K562 (cell line): ENCODE measurements around the gene SSU72. TPM values are rescaled to one million over a fixed set of nuclear protein-coding genes. Genes with fewer than 3 reads are reported as not detected.

ENCODE experiments used
- ATAC-seq: fragments of 200-7000 bp; cut with Tn5 transposase; 3 replicates; pipeline ENCODE4 v1.9.1; 2020; ENCODE audit warnings: moderate library complexity
- BruUV-seq: library from RNA; stranded (reverse); fragments of 400-500 nt; replicated peaks from 2 replicates; lab custom pipeline; 2021; lab: Mats Ljungman, UMichigan
- CTCF ChIA-PET: fragments of 300-600 bp; formaldehyde crosslinking; extraction: SDS; loops from one replicate; lab custom pipeline; 2021; ENCODE audit warnings: low intra/inter-chr PET ratio; lab: Yijun Ruan, JAX
- POLR2A ChIA-PET: fragments of 300-600, 350-650 bp; sonication (Branson Sonifier 250); formaldehyde crosslinking; extraction: SDS; loops from one replicate; lab custom pipeline; 2021; ENCODE audit warnings: antibody characterized with exemption, inconsistent platforms; lab: Yijun Ruan, JAX
- DNase-seq, 4 experiments: peaks; one replicate each; pipeline versions ENCODE4 v3.0.0 to v3.0.0-alpha.2; 2011 to 2018; ENCODE audit warnings: low spot score in 3 of 4, mixed read lengths in 3 of 4; ENCODE audit errors: extremely low read depth in 1 of 4
- FAIRE-seq: peaks from 2 replicates; lab custom pipeline; 2011; peaks lifted over from hg19 to GRCh38; lab: Jason Lieb, UNC
- H2AFZ ChIP-seq: 2 replicates; pipeline ENCODE4 v1.6.0; 2011; ENCODE audit warnings: low read depth, low read length, control low read depth, inconsistent platforms
- H3K27ac ChIP-seq: fragments of 200-600 bp; 3 replicates; pipeline ENCODE4 v1.8.0; 2011; ENCODE audit warnings: low read depth, mild to moderate bottlenecking, control low read depth, inconsistent platforms, low read length, moderate library complexity, mixed read lengths; ENCODE audit errors: extremely low read depth
- H3K27me3 ChIP-seq, 2 experiments: fragments of 300-600 bp in 1 of 2; 2 replicates in 1 of 2; 3 replicates in 1 of 2; pipeline versions ENCODE4 v1.6.0 to v1.8.0; 2011; ENCODE audit warnings: inconsistent platforms in 2 of 2, low read length in 2 of 2, mild to moderate bottlenecking in 1 of 2, mixed read lengths in 1 of 2, moderate library complexity in 1 of 2; ENCODE audit not compliant: control insufficient read depth in 2 of 2, insufficient read depth in 2 of 2
- H3K36me3 ChIP-seq: fragments of 300-600 bp; 3 replicates; pipeline ENCODE4 v1.8.0; 2011; ENCODE audit warnings: mild to moderate bottlenecking, low read length, inconsistent platforms; ENCODE audit not compliant: control insufficient read depth, insufficient read depth
- H3K4me1 ChIP-seq, 2 experiments: fragments of 200-600 bp in 1 of 2; replicated peaks in 1 of 2; 2 replicates in 1 of 2; 3 replicates in 1 of 2; pipeline versions ENCODE4 v1.5.1 to v1.8.0; 2011; ENCODE audit warnings: inconsistent platforms in 2 of 2, low read length in 2 of 2, mild to moderate bottlenecking in 1 of 2, mixed read lengths in 1 of 2, moderate library complexity in 1 of 2; ENCODE audit not compliant: control insufficient read depth in 2 of 2, insufficient read depth in 2 of 2
- H3K4me2 ChIP-seq: 2 replicates; pipeline ENCODE4 v1.6.1; 2011; ENCODE audit warnings: low read length, control low read depth, inconsistent platforms, mixed read lengths; ENCODE audit not compliant: insufficient read depth
- H3K4me3 ChIP-seq: fragments of 200-600 bp; sonication (generic), shearing (Covaris generic); 2 replicates; pipeline ENCODE4 v1.5.1; 2016; ENCODE audit warnings: control low read depth, inconsistent platforms
- H3K79me2 ChIP-seq: fragments of 200-600 bp; 3 replicates; pipeline ENCODE4 v1.8.0; 2011; ENCODE audit warnings: low read length, inconsistent platforms; ENCODE audit not compliant: control insufficient read depth, insufficient read depth
- H3K9ac ChIP-seq, 2 experiments: 2 replicates each; pipeline versions ENCODE4 v1.6.0 to v1.6.1; 2011; ENCODE audit warnings: low read depth in 2 of 2, low read length in 2 of 2, control low read depth in 1 of 2, inconsistent platforms in 1 of 2, mild to moderate bottlenecking in 1 of 2, mixed read lengths in 1 of 2; ENCODE audit not compliant: insufficient read depth in 1 of 2
- H3K9me1 ChIP-seq: one replicate; pipeline ENCODE4 v1.6.0; 2011; ENCODE audit warnings: inconsistent platforms, mild to moderate bottlenecking, low read length, moderate library complexity; ENCODE audit not compliant: control insufficient read depth, insufficient read depth
- H3K9me3 ChIP-seq: replicated peaks from 2 replicates; pipeline ENCODE4 v1.5.1; 2011; ENCODE audit warnings: low read depth, low read length, inconsistent platforms; ENCODE audit not compliant: control insufficient read depth, insufficient read depth
- H4K20me1 ChIP-seq: replicated peaks from 2 replicates; pipeline ENCODE4 v1.6.1; 2011; ENCODE audit warnings: low read length, inconsistent platforms, mixed read lengths; ENCODE audit not compliant: control insufficient read depth, insufficient read depth
- ATF7 ChIP-seq: fragments of 450-650 bp; IDR thresholded peaks from 2 replicates; pipeline ENCODE4 v1.7.1; 2014; ENCODE audit warnings: mild to moderate bottlenecking, moderate library complexity
- ETS2 ChIP-seq: IDR thresholded peaks from 2 replicates; pipeline ENCODE4 v1.6.1; 2016; ENCODE audit warnings: borderline replicate concordance, missing genetic modification characterization, mild to moderate bottlenecking, moderate library complexity, missing compliant biosample characterization; ENCODE audit not compliant: poor library complexity, severe bottlenecking
- FOXO4 ChIP-seq: fragments of 450-650 bp; formaldehyde crosslinking; IDR thresholded peaks from 2 replicates; pipeline ENCODE4 v1.4.0; 2020; ENCODE audit warnings: mild to moderate bottlenecking, moderate library complexity
- MECOM ChIP-seq: fragments of 250-450 bp; sonication (Bioruptor Pico); IDR thresholded peaks from 2 replicates; pipeline ENCODE4 v1.8.0; 2022; ENCODE audit warnings: inconsistent platforms
- POLR2G ChIP-seq: fragments of 200-400 bp; formaldehyde crosslinking; IDR thresholded peaks from 2 replicates; pipeline ENCODE4 v1.6.1; 2017; ENCODE audit warnings: low read depth, mild to moderate bottlenecking, antibody characterized with exemption, low read length, moderate library complexity
- PTBP1 ChIP-seq: fragments of 200-400 bp; formaldehyde crosslinking; IDR thresholded peaks from 2 replicates; pipeline ENCODE4 v1.6.1; 2017; ENCODE audit warnings: low read depth, low read length
- RHOXF2B ChIP-seq: fragments of 250-450 bp; sonication (Bioruptor Pico); conservative IDR thresholded peaks from 2 replicates; pipeline ENCODE4 v1.5.1; 2021
- TGIF2 ChIP-seq: sonication (generic); formaldehyde crosslinking; IDR thresholded peaks from 2 replicates; pipeline ENCODE4 v1.8.1; 2022; ENCODE audit warnings: mild to moderate bottlenecking, missing genetic modification reagents, moderate library complexity
- ZNF134 ChIP-seq: fragments of 250-450 bp; sonication (Bioruptor Pico); conservative IDR thresholded peaks from 2 replicates; pipeline ENCODE4 v1.4.0; 2020
- ZNF197 ChIP-seq: fragments of 200-800 bp; sonication (Bioruptor generic); IDR thresholded peaks from 2 replicates; pipeline ENCODE4 v1.6.1; 2016; ENCODE audit warnings: low read depth, missing genetic modification characterization, missing compliant biosample characterization
- ZNF318 ChIP-seq, 2 experiments: fragments of 450-650 bp; IDR thresholded peaks; 2 replicates each; pipeline ENCODE4 v1.6.1; 2016; ENCODE audit warnings: mild to moderate bottlenecking in 2 of 2, borderline replicate concordance in 1 of 2, low read depth in 1 of 2, moderate library complexity in 1 of 2
- ZNF41 ChIP-seq: fragments of 250-450 bp; sonication (Bioruptor Pico); conservative IDR thresholded peaks from 2 replicates; pipeline ENCODE4 v1.4.0; 2020; ENCODE audit warnings: mild to moderate bottlenecking
- WGBS: fragments of 100-300 bp; shearing (Covaris generic); methylation state at CpG from one replicate; pipeline ENCODE4 v1.1.6; 2016; ENCODE audit warnings: low coverage, mixed read lengths; ENCODE audit not compliant: insufficient coverage; ENCODE audit errors: missing lambda C conversion rate; 5-methylcytosine and 5-hydroxymethylcytosine counted together
- in situ Hi-C: fragments of 300-500 bp; cut with MboI; formaldehyde crosslinking; loops from 4 replicates; pipeline ENCODE4 v1.15.0; 2018; ENCODE audit warnings: inconsistent platforms, mixed read lengths
- intact Hi-C: fragments of 100-400 bp; cut with micrococcal nuclease; formaldehyde crosslinking; loops from 2 replicates; pipeline ENCODE4 v1.14.2; 2022
- polyA plus RNA-seq, 8 experiments: library from polyadenylated mRNA; depleted of rRNA in 4 of 8; stranded (reverse) in 5 of 8; unstranded in 3 of 8; fragments of >200 nt; fragmentation: Nextera tagmentation in 2 of 8; fragmentation: Illumina TruSeq in 1 of 8; extraction: Ambion mirVana in 2 of 8; extraction: Trizol in 1 of 8; gene quantifications; 2 replicates each; pipeline versions ENCODE4 v1.2.1 to v1.2.3, GENCODE V29; 2011 to 2014; ENCODE audit warnings: inconsistent platforms in 1 of 8, missing spikeins in 1 of 8
- total RNA-seq, 7 experiments: library from RNA; depleted of rRNA in 6 of 7; stranded (reverse); fragments of >200 nt in 6 of 7; fragmentation: Illumina TruSeq in 2 of 7; extraction: Trizol in 2 of 7; gene quantifications; 2 replicates each; pipeline versions ENCODE4 v1.2.1 to v1.2.3, GENCODE V29; 2011 to 2021; ENCODE audit warnings: low replicate concordance in 1 of 7

The SSU72 gene
- total and polyA plus RNA-seq, 9 of the 15 experiments (the other 6 are each of a cell fraction or from before 2014, with no cell fraction given): 70.8 to 201 (median 94.6) TPM

- peaks cover 9% of the 10 kb centered on the region for H3K9me1 ChIP-seq
- WGBS: 89% methylated on average over 33 of the region's 33 CpGs
- BruUV-seq: no TSS peak
- no peak overlapping the region for H3K4me3 ChIP-seq
- no peaks in the 10 kb centered on the region for H3K27me3 ChIP-seq
- no peak overlapping the region for H2AFZ ChIP-seq
- DNase-seq (no peak), ATAC-seq (no peak), FAIRE-seq (no peak)
- intact Hi-C loops: no loop called here
- H4K20me1 ChIP-seq: peaks cover 31% of the 10 kb centered on the region
- peak overlapping the region in 1 of 2 experiments; percentile 49; a peak in 1 of 4 replicates for H3K9ac ChIP-seq
- no peaks in the 10 kb centered on the region; the same call in 1 of the 2 replicates for H3K9me3 ChIP-seq
- in situ Hi-C loops: no loop called here
- no peak overlapping the region for H3K27ac ChIP-seq
- peaks cover 0 to 46% of the 10 kb centered on the region in 2 experiments; a peak in 3 of 5 replicates for H3K4me1 ChIP-seq
- ChIA-PET CTCF (no interaction called here), POLR2A (interaction anchor here (0.9 to 1.5 kb wide), 3 partner anchors 8 to 23 kb away, joined by 3 to 4 read pairs (median 3); no protein-coding TSS in a partner anchor)
- no peak overlapping the region for H3K4me2 ChIP-seq
- H3K36me3 ChIP-seq: peaks cover 62% of the 10 kb centered on the region; the same call in 2 of the 3 replicates
- H3K79me2 ChIP-seq: peaks cover 54% of the 10 kb centered on the region
- no peak for TF ChIP-seq RHOXF2B (CRISPR knock-in tag)
- no peak for TF ChIP-seq TGIF2 (CRISPR knock-in tag)
- TF ChIP-seq ATF7: no peak
- no peak for TF ChIP-seq PTBP1
- TF ChIP-seq ZNF318 (IDR thresholded peaks at IDR 0.05; ENCODE audit: borderline replicate concordance in 1 of 2, low read depth in 1 of 2): no peak
- no peak for TF ChIP-seq ETS2 (tag)
- no peak for TF ChIP-seq ZNF197 (CRISPR knock-in tag)
- TF ChIP-seq POLR2G: peak; percentile 75
- no peak for TF ChIP-seq MECOM (CRISPR knock-in tag)
- TF ChIP-seq FOXO4 (CRISPR knock-in tag): no peak
- TF ChIP-seq ZNF134 (CRISPR knock-in tag): no peak
- TF ChIP-seq ZNF41 (CRISPR knock-in tag): no peak
Observed at GRCh38 chr1:1551524-1552262, 23.0 kb downstream of the SSU72 start.
